DMS 273 treated with DMSO at 0.1 percent for 48 hours (cell line): Measurements from ENCODE around the gene CYLD.

ENCODE experiments used
- DNase-seq: peaks from one replicate; lab custom pipeline; 2025; lab: John Stamatoyannopoulos, UW

CYLD gene

DNA sequence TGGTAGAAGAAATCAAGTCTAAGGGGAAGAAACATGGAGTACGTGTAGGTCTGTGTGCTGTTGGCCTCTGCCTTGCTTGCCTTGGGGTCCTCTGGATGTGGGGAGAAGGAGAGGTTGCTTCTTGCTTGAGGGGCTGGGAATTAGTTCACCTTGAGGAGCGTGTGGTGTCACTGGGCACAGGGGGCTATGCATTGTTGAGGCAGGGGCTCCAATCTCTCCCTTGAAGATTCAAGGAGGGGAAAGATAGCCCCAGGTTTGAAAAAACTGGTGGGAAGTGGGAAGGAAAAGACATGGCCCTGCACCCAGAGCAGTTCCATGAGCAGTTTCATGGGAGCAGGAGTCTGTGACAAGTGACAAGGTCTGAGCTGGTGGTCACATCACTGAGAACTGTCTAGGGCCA lies 103.4 kb downstream of the CYLD start:
- no peak for DNase-seq

DNA sequence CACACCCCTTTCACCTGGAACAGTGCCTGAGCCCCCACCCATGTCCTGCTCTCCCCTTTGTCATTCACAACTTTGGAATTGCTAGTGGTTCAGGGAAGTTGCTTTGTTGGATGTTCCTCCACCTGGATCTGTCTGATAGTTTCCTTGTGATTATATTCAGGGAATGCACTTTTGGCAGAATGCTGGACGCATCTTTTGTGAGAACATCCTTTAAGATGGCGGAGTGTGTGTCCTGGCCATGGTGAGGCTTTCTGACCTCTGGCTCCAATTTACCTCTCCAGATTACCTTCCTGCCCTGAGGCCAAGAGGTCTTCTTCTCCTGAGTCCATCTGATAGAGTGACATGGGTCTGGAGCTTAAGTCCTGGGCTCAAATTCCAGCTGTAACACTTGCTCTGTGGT lies 104.6 kb downstream of the CYLD start:
- no peak for DNase-seq

DNA sequence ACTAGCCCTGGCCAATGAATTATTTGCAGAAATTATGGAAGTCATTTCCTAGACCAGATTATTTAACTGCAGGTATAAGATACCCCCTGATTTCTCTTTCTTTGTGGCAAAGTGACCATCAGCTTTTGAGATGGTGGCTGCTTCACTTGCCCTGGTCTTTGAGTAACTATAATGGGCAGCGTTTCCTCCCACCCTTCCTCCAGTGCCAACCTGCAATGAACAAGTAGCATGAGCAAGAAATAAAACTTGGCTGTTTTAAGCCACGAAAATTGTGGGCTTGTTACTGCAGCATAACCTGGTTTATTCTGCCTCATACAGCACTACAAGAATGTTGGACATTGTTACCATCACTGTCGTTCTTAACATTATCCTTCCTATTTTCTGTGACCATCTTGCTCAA lies 105.3 kb downstream of the CYLD start:
- DNase-seq, result no peak

DNA sequence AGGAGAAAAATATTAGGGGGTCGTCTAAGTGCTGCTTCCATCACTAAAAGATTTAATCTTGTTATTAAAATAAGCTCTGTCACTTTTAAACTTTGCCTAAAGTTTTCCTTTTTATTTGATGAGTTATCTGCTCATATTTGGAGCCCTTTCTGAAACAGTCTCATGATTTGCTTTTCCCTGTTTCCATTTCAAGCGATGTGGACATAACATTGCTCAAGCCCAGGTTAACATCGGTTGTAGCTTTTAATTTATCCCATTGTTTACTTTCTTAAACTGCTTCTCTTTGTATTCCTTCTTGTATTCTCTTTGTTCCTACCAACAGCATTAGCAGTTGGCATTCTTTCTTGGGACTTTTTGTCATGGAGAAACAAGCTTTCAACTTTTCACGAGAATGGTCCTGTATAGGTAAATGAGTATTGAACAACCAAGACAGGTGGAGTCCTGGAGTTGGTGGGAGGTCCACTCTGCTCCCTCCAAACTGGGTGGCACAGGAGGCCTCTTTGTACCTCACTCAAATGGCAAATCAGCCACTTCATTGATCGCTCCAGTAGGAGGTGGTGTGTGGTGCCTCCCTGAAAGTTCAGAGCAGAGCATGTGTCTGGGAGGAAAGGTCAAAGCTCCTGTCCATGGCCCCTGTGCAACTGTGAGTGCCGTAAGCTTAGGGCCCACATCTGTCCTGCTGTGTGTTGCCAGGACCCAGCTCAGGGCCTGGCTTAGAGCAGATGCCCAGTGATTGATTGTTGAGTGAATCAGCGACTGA lies 107.0 kb downstream of the CYLD start:
- DNase-seq, result no peak
